ENCODE results near the gene REELD1. TPM values are rescaled to one million over a fixed set of nuclear protein-coding genes. Genes with fewer than 3 reads are reported as not detected.

Gene REELD1
- total and polyA plus RNA-seq, 2 experiments from 2014 or later, result not detected

- Histone ChIP-seq H3K36me3 (ENCODE audit: low read depth) (no peaks in the 10 kb centered on the region), H3K27me3 (replicated peaks; ENCODE audit: insufficient read depth) (no peaks in the 10 kb centered on the region), H3K9ac (peak within 1 kb of the TSS; percentile 94), H3K9me3 (ENCODE audit: low read depth) (no peaks in the 10 kb centered on the region), H3K4me2 (ENCODE audit: unreplicated experiment) (peak within 1 kb of the TSS; percentile 88), H3K27ac (peak within 1 kb of the TSS; percentile 86), H4K20me1 (ENCODE audit: insufficient read depth) (no peaks in the 10 kb centered on the region), H3K4me1 (ENCODE audit: insufficient read depth) (peaks cover 9% of the 10 kb centered on the region; the same call in 1 of the 2 replicates), H3K9me2 (ENCODE audit: insufficient read depth) (no peaks in the 10 kb centered on the region), H2AFZ (peak within 1 kb of the TSS; percentile 92), H3K79me2 (ENCODE audit: insufficient read depth) (peaks cover 50% of the 10 kb centered on the region), H3K4me3 (peak within 1 kb of the TSS; percentile 89), H3F3A (ENCODE audit: insufficient read depth) (no peaks in the 10 kb centered on the region)
- WGBS, 2 experiments (ENCODE audit: low coverage in 1 of 2, low lambda C conversion rate in 2 of 2, missing lambda C conversion rate in 2 of 2), result 0 to 1% methylated on average over 58 to 72 of the region's 75 CpGs
- no peak for TF ChIP-seq EZH2phosphoT487 (IDR thresholded peaks at IDR 0.05; ENCODE audit: insufficient read depth, low read depth)
- in situ Hi-C loops (cut with MboI), result no loop called here
- peak; percentile 93 for DNase-seq
These were observed 38.5 kb upstream of the REELD1 start, which contains the start of gene LSM6 for GRCh38 chr4:146175541-146176453. Gene LSM6, plus strand, starts transcription at chr4:146175718. Its CDS starts 7,204 bp downstream, at chr4:146182922.

GRCh38 chr4:146176891-146177290 lies 37.4 kb upstream of the REELD1 start:
- Histone ChIP-seq H3K9me2 (ENCODE audit: insufficient read depth) (no peaks in the 10 kb centered on the region), H3F3A (ENCODE audit: insufficient read depth) (no peaks in the 10 kb centered on the region), H4K20me1 (ENCODE audit: insufficient read depth) (no peaks in the 10 kb centered on the region), H3K79me2 (ENCODE audit: insufficient read depth) (peaks cover 60% of the 10 kb centered on the region), H3K27me3 (replicated peaks; ENCODE audit: insufficient read depth) (no peaks in the 10 kb centered on the region), H3K4me1 (ENCODE audit: insufficient read depth) (peaks cover 9% of the 10 kb centered on the region; the same call in 1 of the 2 replicates), H3K4me3 (peak overlapping the region; percentile 89), H3K9ac (peak overlapping the region; percentile 94), H2AFZ (peak overlapping the region; percentile 92; the same call in 1 of the 2 replicates), H3K4me2 (ENCODE audit: unreplicated experiment) (peak overlapping the region; percentile 88), H3K27ac (no peak overlapping the region; the same call in 1 of the 2 replicates), H3K9me3 (ENCODE audit: low read depth) (no peaks in the 10 kb centered on the region), H3K36me3 (ENCODE audit: low read depth) (no peaks in the 10 kb centered on the region)
- peak; percentile 18 for DNase-seq
- TF ChIP-seq EZH2phosphoT487 (IDR thresholded peaks at IDR 0.05; ENCODE audit: insufficient read depth, low read depth) (no peak), EZH2 (IDR thresholded peaks at IDR 0.05; ENCODE audit: insufficient read depth, poor library complexity, severe bottlenecking) (no peak)
- 86 to 96% methylated on average over 2 of the region's 2 CpGs for WGBS, 2 experiments (ENCODE audit: low coverage in 1 of 2, low lambda C conversion rate in 2 of 2, missing lambda C conversion rate in 2 of 2)
- in situ Hi-C loops (cut with MboI), result no loop called here

- Histone ChIP-seq H4K20me1 (ENCODE audit: insufficient read depth) (no peaks in the 10 kb centered on the region), H3K9ac (no peak overlapping the region), H3K4me3 (no peak overlapping the region), H3K4me2 (ENCODE audit: unreplicated experiment) (no peak overlapping the region), H2AFZ (no peak overlapping the region), H3K79me2 (ENCODE audit: insufficient read depth) (peaks cover 73% of the 10 kb centered on the region), H3F3A (ENCODE audit: insufficient read depth) (no peaks in the 10 kb centered on the region), H3K9me2 (ENCODE audit: insufficient read depth) (no peaks in the 10 kb centered on the region), H3K27me3 (replicated peaks; ENCODE audit: insufficient read depth) (no peaks in the 10 kb centered on the region), H3K36me3 (ENCODE audit: low read depth) (no peaks in the 10 kb centered on the region), H3K4me1 (ENCODE audit: insufficient read depth) (peaks cover 9% of the 10 kb centered on the region; the same call in 1 of the 2 replicates), H3K9me3 (ENCODE audit: low read depth) (no peaks in the 10 kb centered on the region), H3K27ac (no peak overlapping the region)
- WGBS, 2 experiments (ENCODE audit: low coverage in 1 of 2, low lambda C conversion rate in 2 of 2, missing lambda C conversion rate in 2 of 2), result 89 to 94% methylated on average over 8 of the region's 8 CpGs
- peak; percentile 13 for DNase-seq
- TF ChIP-seq EZH2phosphoT487 (IDR thresholded peaks at IDR 0.05; ENCODE audit: insufficient read depth, low read depth) (no peak), EZH2 (IDR thresholded peaks at IDR 0.05; ENCODE audit: insufficient read depth, poor library complexity, severe bottlenecking) (no peak)
- in situ Hi-C loops (cut with MboI), result no loop called here
These were observed 36.2 kb upstream of the REELD1 start for GRCh38 chr4:146178126-146178525.

- H3K27ac ChIP-seq, result no peak overlapping the region
- no peak overlapping the region for H3K4me2 ChIP-seq (ENCODE audit: unreplicated experiment)
- no peak overlapping the region for H2AFZ ChIP-seq
- peaks cover 9% of the 10 kb centered on the region; the same call in 1 of the 2 replicates for H3K4me1 ChIP-seq (ENCODE audit: insufficient read depth)
- no peaks in the 10 kb centered on the region for H3K9me2 ChIP-seq (ENCODE audit: insufficient read depth)
- no peaks in the 10 kb centered on the region for H4K20me1 ChIP-seq (ENCODE audit: insufficient read depth)
- peaks cover 4% of the 10 kb centered on the region; the same call in 1 of the 2 replicates for H3K36me3 ChIP-seq (ENCODE audit: low read depth)
- WGBS, 2 experiments (ENCODE audit: low coverage in 1 of 2, low lambda C conversion rate in 2 of 2, missing lambda C conversion rate in 2 of 2), result 70% methylated on average over 7 of the region's 7 CpGs
- H3K4me3 ChIP-seq, result no peak overlapping the region
- no peak overlapping the region for H3K9ac ChIP-seq
- H3F3A ChIP-seq (ENCODE audit: insufficient read depth), result no peaks in the 10 kb centered on the region
- peaks cover 85% of the 10 kb centered on the region for H3K79me2 ChIP-seq (ENCODE audit: insufficient read depth)
- no peak for TF ChIP-seq EZH2 (IDR thresholded peaks at IDR 0.05; ENCODE audit: insufficient read depth, poor library complexity, severe bottlenecking)
- TF ChIP-seq EZH2phosphoT487 (IDR thresholded peaks at IDR 0.05; ENCODE audit: insufficient read depth, low read depth), result no peak
- H3K9me3 ChIP-seq (ENCODE audit: low read depth), result no peaks in the 10 kb centered on the region
- H3K27me3 ChIP-seq (replicated peaks; ENCODE audit: insufficient read depth), result no peaks in the 10 kb centered on the region
- DNase-seq, result no peak
- in situ Hi-C loops (cut with MboI), result no loop called here
These were observed 34.5 kb upstream of the REELD1 start for GRCh38 chr4:146179784-146180370.

All from GM23248 (cell line).